ENCODE data around the gene AGXT.

DNA sequence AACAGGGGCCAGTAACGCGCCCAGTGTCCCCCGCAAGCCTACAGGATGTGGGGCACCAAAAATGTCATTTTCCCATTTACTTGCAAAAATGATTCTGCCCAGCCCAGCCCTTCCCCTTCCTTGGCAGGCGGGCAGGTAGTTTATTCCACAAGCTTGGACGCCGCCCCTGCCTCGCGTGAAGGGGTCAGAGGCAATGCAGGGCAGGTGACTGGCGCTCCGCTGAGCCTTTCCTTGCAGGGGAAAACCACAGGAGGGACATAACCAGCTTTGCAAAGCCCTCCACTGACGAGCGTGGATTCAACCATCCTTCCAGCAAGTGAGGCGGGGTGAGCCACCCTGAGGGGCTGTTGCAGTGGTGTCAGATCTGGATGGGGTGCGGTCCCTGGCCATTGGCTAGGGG is 22.1 kb downstream of the AGXT start:
- TF ChIP-seq, protein P1, sequence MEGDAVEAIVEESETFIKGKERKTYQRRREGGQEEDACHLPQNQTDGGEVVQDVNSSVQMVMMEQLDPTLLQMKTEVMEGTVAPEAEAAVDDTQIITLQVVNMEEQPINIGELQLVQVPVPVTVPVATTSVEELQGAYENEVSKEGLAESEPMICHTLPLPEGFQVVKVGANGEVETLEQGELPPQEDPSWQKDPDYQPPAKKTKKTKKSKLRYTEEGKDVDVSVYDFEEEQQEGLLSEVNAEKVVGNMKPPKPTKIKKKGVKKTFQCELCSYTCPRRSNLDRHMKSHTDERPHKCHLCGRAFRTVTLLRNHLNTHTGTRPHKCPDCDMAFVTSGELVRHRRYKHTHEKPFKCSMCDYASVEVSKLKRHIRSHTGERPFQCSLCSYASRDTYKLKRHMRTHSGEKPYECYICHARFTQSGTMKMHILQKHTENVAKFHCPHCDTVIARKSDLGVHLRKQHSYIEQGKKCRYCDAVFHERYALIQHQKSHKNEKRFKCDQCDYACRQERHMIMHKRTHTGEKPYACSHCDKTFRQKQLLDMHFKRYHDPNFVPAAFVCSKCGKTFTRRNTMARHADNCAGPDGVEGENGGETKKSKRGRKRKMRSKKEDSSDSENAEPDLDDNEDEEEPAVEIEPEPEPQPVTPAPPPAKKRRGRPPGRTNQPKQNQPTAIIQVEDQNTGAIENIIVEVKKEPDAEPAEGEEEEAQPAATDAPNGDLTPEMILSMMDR (IDR thresholded peaks at IDR 0.05 in 8 of 11, conservative IDR thresholded peaks at IDR 0.05 in 3 of 11) = no peak
- TF ChIP-seq POLR2AphosphoS5 (IDR thresholded peaks at IDR 0.05) (no peak), POLR2A (IDR thresholded peaks at IDR 0.05) (no peak)
